ENCODE measurements around the gene TMX4.

DNA sequence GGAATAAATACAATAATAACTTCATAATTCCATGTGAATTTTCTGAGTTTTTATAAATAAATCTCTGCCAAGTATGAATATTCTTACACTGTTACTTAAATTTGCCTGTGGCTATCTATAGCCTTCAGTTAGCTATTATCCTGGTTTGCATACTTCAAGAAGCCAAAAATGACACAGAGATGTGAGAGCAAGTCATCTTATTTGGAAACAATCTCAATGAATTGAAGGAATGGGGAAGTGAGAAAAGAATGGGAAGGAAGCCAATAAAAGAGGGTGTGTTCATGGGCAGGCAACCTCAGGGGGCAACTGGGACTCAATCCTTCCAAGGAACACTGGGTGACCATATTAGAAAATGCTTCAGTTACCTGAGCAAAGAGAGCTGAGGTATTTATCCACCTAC lies 89.2 kb downstream of the TMX4 start:
- TF ChIP-seq ZBTB17 (tag by site-specific recombination; IDR thresholded peaks at IDR 0.05) (no peak), SCRT2 (tag by site-specific recombination; IDR thresholded peaks at IDR 0.05) (no peak), ZNF426 (tag by site-specific recombination; IDR thresholded peaks at IDR 0.05) (no peak), ZSCAN16 (tag by site-specific recombination; IDR thresholded peaks at IDR 0.05) (no peak), ZNF202 (tag by site-specific recombination; IDR thresholded peaks at IDR 0.05; ENCODE audit: borderline replicate concordance) (no peak), ZNF510 (tag by site-specific recombination; IDR thresholded peaks at IDR 0.05; ENCODE audit: insufficient replicate concordance) (no peak), KLF10 (tag by site-specific recombination; IDR thresholded peaks at IDR 0.05) (no peak)
- TF ChIP-seq, protein P1, sequence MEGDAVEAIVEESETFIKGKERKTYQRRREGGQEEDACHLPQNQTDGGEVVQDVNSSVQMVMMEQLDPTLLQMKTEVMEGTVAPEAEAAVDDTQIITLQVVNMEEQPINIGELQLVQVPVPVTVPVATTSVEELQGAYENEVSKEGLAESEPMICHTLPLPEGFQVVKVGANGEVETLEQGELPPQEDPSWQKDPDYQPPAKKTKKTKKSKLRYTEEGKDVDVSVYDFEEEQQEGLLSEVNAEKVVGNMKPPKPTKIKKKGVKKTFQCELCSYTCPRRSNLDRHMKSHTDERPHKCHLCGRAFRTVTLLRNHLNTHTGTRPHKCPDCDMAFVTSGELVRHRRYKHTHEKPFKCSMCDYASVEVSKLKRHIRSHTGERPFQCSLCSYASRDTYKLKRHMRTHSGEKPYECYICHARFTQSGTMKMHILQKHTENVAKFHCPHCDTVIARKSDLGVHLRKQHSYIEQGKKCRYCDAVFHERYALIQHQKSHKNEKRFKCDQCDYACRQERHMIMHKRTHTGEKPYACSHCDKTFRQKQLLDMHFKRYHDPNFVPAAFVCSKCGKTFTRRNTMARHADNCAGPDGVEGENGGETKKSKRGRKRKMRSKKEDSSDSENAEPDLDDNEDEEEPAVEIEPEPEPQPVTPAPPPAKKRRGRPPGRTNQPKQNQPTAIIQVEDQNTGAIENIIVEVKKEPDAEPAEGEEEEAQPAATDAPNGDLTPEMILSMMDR (tag by site-specific recombination; IDR thresholded peaks at IDR 0.05), result no peak
- TF ChIP-seq, protein P2, sequence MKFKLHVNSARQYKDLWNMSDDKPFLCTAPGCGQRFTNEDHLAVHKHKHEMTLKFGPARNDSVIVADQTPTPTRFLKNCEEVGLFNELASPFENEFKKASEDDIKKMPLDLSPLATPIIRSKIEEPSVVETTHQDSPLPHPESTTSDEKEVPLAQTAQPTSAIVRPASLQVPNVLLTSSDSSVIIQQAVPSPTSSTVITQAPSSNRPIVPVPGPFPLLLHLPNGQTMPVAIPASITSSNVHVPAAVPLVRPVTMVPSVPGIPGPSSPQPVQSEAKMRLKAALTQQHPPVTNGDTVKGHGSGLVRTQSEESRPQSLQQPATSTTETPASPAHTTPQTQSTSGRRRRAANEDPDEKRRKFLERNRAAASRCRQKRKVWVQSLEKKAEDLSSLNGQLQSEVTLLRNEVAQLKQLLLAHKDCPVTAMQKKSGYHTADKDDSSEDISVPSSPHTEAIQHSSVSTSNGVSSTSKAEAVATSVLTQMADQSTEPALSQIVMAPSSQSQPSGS (tag by site-specific recombination; IDR thresholded peaks at IDR 0.05; ENCODE audit: low read depth), result no peak
- TF ChIP-seq, protein P3, sequence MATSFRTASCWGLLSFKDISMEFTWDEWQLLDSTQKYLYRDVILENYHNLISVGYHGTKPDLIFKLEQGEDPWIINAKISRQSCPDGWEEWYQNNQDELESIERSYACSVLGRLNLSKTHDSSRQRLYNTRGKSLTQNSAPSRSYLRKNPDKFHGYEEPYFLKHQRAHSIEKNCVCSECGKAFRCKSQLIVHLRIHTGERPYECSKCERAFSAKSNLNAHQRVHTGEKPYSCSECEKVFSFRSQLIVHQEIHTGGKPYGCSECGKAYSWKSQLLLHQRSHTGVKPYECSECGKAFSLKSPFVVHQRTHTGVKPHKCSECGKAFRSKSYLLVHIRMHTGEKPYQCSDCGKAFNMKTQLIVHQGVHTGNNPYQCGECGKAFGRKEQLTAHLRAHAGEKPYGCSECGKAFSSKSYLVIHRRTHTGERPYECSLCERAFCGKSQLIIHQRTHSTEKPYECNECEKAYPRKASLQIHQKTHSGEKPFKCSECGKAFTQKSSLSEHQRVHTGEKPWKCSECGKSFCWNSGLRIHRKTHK (tag by site-specific recombination; IDR thresholded peaks at IDR 0.05), result no peak

Measured in HEK293 (cell line).